IPS-18c (cell line): Measurements from ENCODE around the gene PTPRR.

Experiments used
- H3K4me3 ChIP-seq: 2 replicates; pipeline ENCODE4 v1.7.0; 2013; ENCODE audit warnings: low read depth, mild to moderate bottlenecking, low read length, moderate library complexity; ENCODE audit not compliant: insufficient read depth
- H3K9me3 ChIP-seq: one replicate; pipeline ENCODE4 v1.6.1; 2013; ENCODE audit warnings: mild to moderate bottlenecking, low read length, moderate library complexity; ENCODE audit not compliant: control insufficient read depth, insufficient read depth

The PTPRR gene

GRCh38 chr12:70659077-70659606 is 261.4 kb downstream of the PTPRR start:
- Histone ChIP-seq H3K4me3 (no peak overlapping the region), H3K9me3 (no peaks in the 10 kb centered on the region)

GRCh38 chr12:70657616-70658286 is 262.8 kb downstream of the PTPRR start:
- H3K9me3 ChIP-seq, result no peaks in the 10 kb centered on the region
- no peak overlapping the region for H3K4me3 ChIP-seq

- Histone ChIP-seq H3K4me3 (no peak overlapping the region), H3K9me3 (no peaks in the 10 kb centered on the region)
These were observed 268.1 kb downstream of the PTPRR start for GRCh38 chr12:70652451-70652850.

- no peak overlapping the region for H3K4me3 ChIP-seq
- H3K9me3 ChIP-seq, result no peaks in the 10 kb centered on the region
These were observed 271.7 kb downstream of the PTPRR start for GRCh38 chr12:70648831-70649230.

GRCh38 chr12:70648191-70648590 is 272.3 kb downstream of the PTPRR start:
- Histone ChIP-seq H3K4me3 (no peak overlapping the region), H3K9me3 (no peaks in the 10 kb centered on the region)

- Histone ChIP-seq H3K4me3 (no peak overlapping the region), H3K9me3 (no peaks in the 10 kb centered on the region)
These were observed 273.7 kb downstream of the PTPRR start for GRCh38 chr12:70646850-70647249.

- H3K4me3 ChIP-seq, result no peak overlapping the region
- H3K9me3 ChIP-seq, result peaks cover 2% of the 10 kb centered on the region
These were observed 274.8 kb downstream of the PTPRR start for GRCh38 chr12:70645494-70646317.

- Histone ChIP-seq H3K4me3 (no peak overlapping the region), H3K9me3 (peaks cover 2% of the 10 kb centered on the region)
These were observed 275.7 kb downstream of the PTPRR start for GRCh38 chr12:70644861-70645260.

- Histone ChIP-seq H3K9me3 (peaks cover 2% of the 10 kb centered on the region), H3K4me3 (no peak overlapping the region)
These were observed 276.6 kb downstream of the PTPRR start for GRCh38 chr12:70643939-70644338.

GRCh38 chr12:70641691-70642090 is 278.8 kb downstream of the PTPRR start:
- Histone ChIP-seq H3K9me3 (peaks cover 2% of the 10 kb centered on the region), H3K4me3 (no peak overlapping the region)

- Histone ChIP-seq H3K4me3 (no peak overlapping the region), H3K9me3 (peaks cover 2% of the 10 kb centered on the region)
These were observed 279.6 kb downstream of the PTPRR start for GRCh38 chr12:70640901-70641300.

GRCh38 chr12:70639535-70639934 is 281.0 kb downstream of the PTPRR start:
- H3K4me3 ChIP-seq, result no peak overlapping the region
- H3K9me3 ChIP-seq, result peaks cover 2% of the 10 kb centered on the region

- peaks cover 2% of the 10 kb centered on the region for H3K9me3 ChIP-seq
These were observed 281.7 kb downstream of the PTPRR start for GRCh38 chr12:70638639-70639360.

GRCh38 chr12:70637303-70638085 is 283.0 kb downstream of the PTPRR start, which contains the start of gene PTPRB:
Gene PTPRB, minus strand, starts transcription at chr12:70637429. Its CDS starts 34 bp downstream, at chr12:70637395.
- Histone ChIP-seq H3K4me3 (no peak within 1 kb of the TSS), H3K9me3 (peaks cover 2% of the 10 kb centered on the region)

More at GRCh38 chr12:70638639-70639360, 281.7 kb downstream of the PTPRR start:
- H3K4me3 ChIP-seq, result no peak overlapping the region

- Histone ChIP-seq H3K9me3 (no peaks in the 10 kb centered on the region), H3K4me3 (no peak overlapping the region)
These were observed 284.8 kb downstream of the PTPRR start for GRCh38 chr12:70635755-70636154.

- H3K9me3 ChIP-seq, result no peaks in the 10 kb centered on the region
- no peak overlapping the region for H3K4me3 ChIP-seq
These were observed 291.6 kb downstream of the PTPRR start for GRCh38 chr12:70628701-70629480.
